Esophagus muscularis mucosa (tissue), 3 donors: ENCODE measurements around the gene STAT1.

Source experiments
- POLR2A ChIP-seq: fragments of 450-650 bp; IDR thresholded peaks from one replicate; pipeline ENCODE4 v1.6.1; 2017; ENCODE audit warnings: antibody characterized with exemption, moderate library complexity, mild to moderate bottlenecking, low read depth
- POLR2AphosphoS5 ChIP-seq, 2 donors: sonication (generic); formaldehyde crosslinking; IDR thresholded peaks; one replicate each; pipeline ENCODE4 v1.6.1; 2017; ENCODE audit warnings: antibody characterized with exemption in 2 of 2
- TF ChIP-seq, protein P1 (sequence below), 3 experiments: fragments of 200-600 bp in 2 of 3; fragments of 450-650 bp in 1 of 3; sonication (generic) in 2 of 3; IDR thresholded peaks; one replicate each; pipeline ENCODE4 v1.5.1; 2017 to 2019; ENCODE audit warnings: antibody characterized with exemption in 3 of 3, mild to moderate bottlenecking in 2 of 3, moderate library complexity in 1 of 3

DNA sequence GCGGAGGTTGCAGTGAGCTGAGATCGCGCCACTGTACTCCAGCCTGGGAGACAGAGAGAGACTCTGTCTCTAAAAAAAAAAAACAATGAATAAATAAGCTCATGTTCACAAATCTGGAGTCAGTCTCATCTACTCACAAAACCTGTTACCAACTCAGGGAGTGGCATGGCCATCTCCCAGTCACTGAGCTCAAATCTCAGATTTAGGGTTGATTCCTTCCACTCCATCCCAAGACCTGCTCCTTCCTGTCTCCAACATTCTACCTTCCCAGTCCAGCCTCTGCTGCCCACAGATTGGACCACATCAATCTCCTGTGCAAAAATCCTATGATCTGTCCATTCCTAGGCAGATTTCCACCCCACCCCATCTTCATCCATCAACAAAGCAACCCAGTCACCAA is 1.6 kb downstream of the STAT1 start:
- TF ChIP-seq, protein P1, sequence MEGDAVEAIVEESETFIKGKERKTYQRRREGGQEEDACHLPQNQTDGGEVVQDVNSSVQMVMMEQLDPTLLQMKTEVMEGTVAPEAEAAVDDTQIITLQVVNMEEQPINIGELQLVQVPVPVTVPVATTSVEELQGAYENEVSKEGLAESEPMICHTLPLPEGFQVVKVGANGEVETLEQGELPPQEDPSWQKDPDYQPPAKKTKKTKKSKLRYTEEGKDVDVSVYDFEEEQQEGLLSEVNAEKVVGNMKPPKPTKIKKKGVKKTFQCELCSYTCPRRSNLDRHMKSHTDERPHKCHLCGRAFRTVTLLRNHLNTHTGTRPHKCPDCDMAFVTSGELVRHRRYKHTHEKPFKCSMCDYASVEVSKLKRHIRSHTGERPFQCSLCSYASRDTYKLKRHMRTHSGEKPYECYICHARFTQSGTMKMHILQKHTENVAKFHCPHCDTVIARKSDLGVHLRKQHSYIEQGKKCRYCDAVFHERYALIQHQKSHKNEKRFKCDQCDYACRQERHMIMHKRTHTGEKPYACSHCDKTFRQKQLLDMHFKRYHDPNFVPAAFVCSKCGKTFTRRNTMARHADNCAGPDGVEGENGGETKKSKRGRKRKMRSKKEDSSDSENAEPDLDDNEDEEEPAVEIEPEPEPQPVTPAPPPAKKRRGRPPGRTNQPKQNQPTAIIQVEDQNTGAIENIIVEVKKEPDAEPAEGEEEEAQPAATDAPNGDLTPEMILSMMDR (IDR thresholded peaks at IDR 0.05) = no peak
- TF ChIP-seq POLR2AphosphoS5 (IDR thresholded peaks at IDR 0.05) (no peak), POLR2A (no peak)
